GM04504 (cell line): ENCODE results near the gene NBR1.
A peak's percentile ranks its signal among the peaks of the same experiment; 100 is the strongest.
"Not testable (repeated sequence)": the region's sequence is repeated elsewhere in the genome, so short reads cannot be mapped to it uniquely, and the experiment has no call there.

Experiments used
- DNase-seq: peaks from one replicate; pipeline ENCODE4 v3.0.0-alpha.2; 2012; ENCODE audit warnings: low read depth

NBR1 gene

GRCh38 chr17:43170766-43171585, at the start of gene NBR1:
NBR1 (plus strand) TSS chr17:43171214; CDS start chr17:43175800, 4,586 bp downstream.
- peak; percentile 98 for DNase-seq

- DNase-seq: peak; percentile 98
Observed at GRCh38 chr17:43125133-43125966, 45.7 kb upstream of the NBR1 start, which contains the start of gene BRCA1. BRCA1 (minus strand) TSS chr17:43125364; CDS start chr17:43124096, 1,268 bp downstream.

- no peak for DNase-seq
Observed at GRCh38 chr17:43125967-43126910, 44.8 kb upstream of the NBR1 start.

- DNase-seq: no peak
Observed at GRCh38 chr17:43126911-43127290, 44.1 kb upstream of the NBR1 start.

GRCh38 chr17:43127333-43127876, 43.6 kb upstream of the NBR1 start:
- DNase-seq: not testable (repeated sequence)

- no peak for DNase-seq
Observed at GRCh38 chr17:43129671-43130010, 41.4 kb upstream of the NBR1 start.

GRCh38 chr17:43132117-43132516, 38.9 kb upstream of the NBR1 start:
- no peak for DNase-seq

- not testable (repeated sequence) for DNase-seq
Observed at GRCh38 chr17:43133439-43133838, 37.6 kb upstream of the NBR1 start.

GRCh38 chr17:43134774-43135453, 36.1 kb upstream of the NBR1 start:
- DNase-seq: no peak

- DNase-seq: no peak
Observed at GRCh38 chr17:43135454-43135819, 35.6 kb upstream of the NBR1 start.

- DNase-seq: not testable (repeated sequence)
Observed at GRCh38 chr17:43136574-43136973, 34.4 kb upstream of the NBR1 start.

GRCh38 chr17:43138531-43138930, 32.5 kb upstream of the NBR1 start:
- not testable (repeated sequence) for DNase-seq

GRCh38 chr17:43140396-43141332, 30.4 kb upstream of the NBR1 start:
- DNase-seq: no peak

- no peak for DNase-seq
Observed at GRCh38 chr17:43142153-43142552, 28.9 kb upstream of the NBR1 start.

- no peak for DNase-seq
Observed at GRCh38 chr17:43143201-43143600, 27.8 kb upstream of the NBR1 start.

- DNase-seq: no peak
Observed at GRCh38 chr17:43146649-43147048, 24.4 kb upstream of the NBR1 start.

- DNase-seq: no peak
Observed at GRCh38 chr17:43151880-43152456, 19.0 kb upstream of the NBR1 start.

GRCh38 chr17:43153197-43153835, 17.7 kb upstream of the NBR1 start:
- not testable (repeated sequence) for DNase-seq

GRCh38 chr17:43155666-43156065, 15.3 kb upstream of the NBR1 start:
- DNase-seq: no peak
